GM12878 (cell line): ENCODE results near the gene AMOTL1. TPM values are rescaled to one million over a fixed set of nuclear protein-coding genes. Genes with fewer than 3 reads are reported as not detected.

Experiments
- ATAC-seq: fragments of 200-7000 bp; cut with Tn5 transposase; 3 replicates; pipeline ENCODE4 v1.9.1; 2020; ENCODE audit warnings: mild to moderate bottlenecking, moderate library complexity
- BruUV-seq: library from RNA; stranded (reverse); fragments of 400-500 nt; replicated peaks from 2 replicates; lab custom pipeline; 2021; lab: Mats Ljungman, UMichigan
- CTCF ChIA-PET: fragments of 300-600 bp; sonication (Branson Sonifier 250); formaldehyde crosslinking; extraction: SDS; loops from one replicate; lab custom pipeline; 2021; ENCODE audit warnings: inconsistent platforms; lab: Yijun Ruan, JAX
- POLR2A ChIA-PET: fragments of 350-600 bp; formaldehyde crosslinking; extraction: SDS; loops from one replicate; lab custom pipeline; 2021; ENCODE audit warnings: inconsistent platforms; lab: Charles Lee
- RAD21 ChIA-PET: fragments of 300-600 bp; sonication (Branson Sonifier 250); formaldehyde crosslinking; loops from one replicate; lab custom pipeline; 2023; ENCODE audit warnings: antibody characterized with exemption; ENCODE audit not compliant: unreplicated experiment; lab: Charles Lee
- SMC1A ChIA-PET: fragments of 300-600 bp; sonication (Branson Sonifier 250); formaldehyde crosslinking; loops from one replicate; lab custom pipeline; 2023; ENCODE audit not compliant: unreplicated experiment, uncharacterized antibody; lab: Charles Lee
- DNase-seq: peaks from one replicate; pipeline ENCODE4 v3.0.0-alpha.2; 2011; ENCODE audit warnings: low read depth, low spot score
- FAIRE-seq: peaks from 3 replicates; lab custom pipeline; 2011; peaks lifted over from hg19 to GRCh38; lab: Jason Lieb, UNC
- H2AFZ ChIP-seq: 2 replicates; pipeline ENCODE4 v1.6.0; 2011; ENCODE audit warnings: low read depth, low read length, control low read depth; ENCODE audit not compliant: control insufficient read depth
- H3K27ac ChIP-seq: 2 replicates; pipeline ENCODE4 v1.5.1; 2011; ENCODE audit warnings: control low read depth; ENCODE audit not compliant: control insufficient read depth, insufficient read depth
- H3K27me3 ChIP-seq, 2 experiments: replicated peaks in 1 of 2; 2 replicates each; pipeline versions ENCODE4 v1.6.0 to v1.6.1; 2011; ENCODE audit warnings: low read length in 1 of 2; ENCODE audit not compliant: control insufficient read depth in 2 of 2, insufficient read depth in 2 of 2
- H3K36me3 ChIP-seq, 2 experiments: 2 replicates each; pipeline ENCODE4 v1.5.1; 2011; ENCODE audit warnings: low read length in 1 of 2; ENCODE audit not compliant: control insufficient read depth in 2 of 2, insufficient read depth in 2 of 2
- H3K4me1 ChIP-seq: 2 replicates; pipeline ENCODE4 v1.6.1; 2011; ENCODE audit warnings: mild to moderate bottlenecking, low read length, moderate library complexity, mixed read lengths; ENCODE audit not compliant: control insufficient read depth, insufficient read depth
- H3K4me2 ChIP-seq: 2 replicates; pipeline ENCODE4 v1.6.0; 2011; ENCODE audit warnings: control low read depth; ENCODE audit not compliant: control insufficient read depth, insufficient read depth
- H3K4me3 ChIP-seq: fragments of 200-600 bp; sonication (generic); 2 replicates; pipeline ENCODE4 v1.5.1; 2016
- H3K79me2 ChIP-seq: 2 replicates; pipeline ENCODE4 v1.6.0; 2011; ENCODE audit warnings: low read length; ENCODE audit not compliant: control insufficient read depth, insufficient read depth
- H3K9ac ChIP-seq: 2 replicates; pipeline ENCODE4 v1.8.0; 2011; ENCODE audit warnings: low read length, control low read depth, mixed read lengths; ENCODE audit not compliant: control insufficient read depth, insufficient read depth
- H3K9me3 ChIP-seq: replicated peaks from 3 replicates; pipeline ENCODE4 v1.5.1; 2011; ENCODE audit warnings: mild to moderate bottlenecking, low read length; ENCODE audit not compliant: control insufficient read depth, insufficient read depth
- H4K20me1 ChIP-seq: 2 replicates; pipeline ENCODE4 v1.6.0; 2011; ENCODE audit not compliant: control insufficient read depth, insufficient read depth
- CBX5 ChIP-seq: sonication (generic); IDR thresholded peaks from 2 replicates; pipeline ENCODE4 v1.6.1; 2016; ENCODE audit warnings: low read depth, moderate library complexity, mild to moderate bottlenecking, inconsistent platforms
- CHD2 ChIP-seq: IDR thresholded peaks from 2 replicates; pipeline ENCODE4 v1.6.1; 2011; ENCODE audit warnings: low read depth, low read length, improper control_type of control experiment, borderline replicate concordance
- CREB1 ChIP-seq: IDR thresholded peaks from 2 replicates; pipeline ENCODE4 v1.6.1; 2012; ENCODE audit warnings: low read depth, mild to moderate bottlenecking, inconsistent platforms
- CREM ChIP-seq: IDR thresholded peaks from 2 replicates; pipeline ENCODE4 v1.6.1; 2014; ENCODE audit warnings: antibody characterized with exemption, low read depth
- EZH2 ChIP-seq: IDR thresholded peaks from 2 replicates; pipeline ENCODE4 v1.6.1; 2012; ENCODE audit warnings: low read depth, mild to moderate bottlenecking, control low read depth, inconsistent platforms, low read length, borderline replicate concordance; ENCODE audit not compliant: control insufficient read depth
- IKZF1 ChIP-seq: fragments of 450-650 bp; conservative IDR thresholded peaks from 2 replicates; pipeline ENCODE4 v1.6.1; 2017; ENCODE audit warnings: antibody characterized with exemption, mild to moderate bottlenecking
- MEF2B ChIP-seq: fragments of 450-650 bp; IDR thresholded peaks from 2 replicates; pipeline ENCODE4 v1.6.1; 2018; ENCODE audit warnings: mild to moderate bottlenecking, moderate library complexity; ENCODE audit not compliant: partially characterized antibody, poor library complexity, severe bottlenecking
- NFXL1 ChIP-seq: fragments of 450-650 bp; IDR thresholded peaks from 2 replicates; pipeline ENCODE4 v1.6.1; 2017; ENCODE audit warnings: antibody characterized with exemption, mild to moderate bottlenecking, borderline replicate concordance
- PAX5 ChIP-seq: IDR thresholded peaks from 2 replicates; pipeline ENCODE4 v1.6.1; 2011; ENCODE audit warnings: low read depth, low read length, borderline replicate concordance
- RUNX3 ChIP-seq: IDR thresholded peaks from 2 replicates; pipeline ENCODE4 v1.6.1; 2012; ENCODE audit warnings: low read length, inconsistent platforms
- TBL1XR1 ChIP-seq: IDR thresholded peaks from 2 replicates; pipeline ENCODE4 v1.6.1; 2012; ENCODE audit warnings: low read depth, low read length, improper control_type of control experiment
- ZSCAN29 ChIP-seq: fragments of 450-650 bp; IDR thresholded peaks from 2 replicates; pipeline ENCODE4 v1.6.1; 2017; ENCODE audit warnings: mild to moderate bottlenecking, moderate library complexity
- ZZZ3 ChIP-seq: IDR thresholded peaks from 2 replicates; pipeline ENCODE4 v1.6.1; 2011; ENCODE audit warnings: low read depth; ENCODE audit not compliant: control insufficient read depth, insufficient read length
- in situ Hi-C: fragments of 300-500 bp; cut with MboI; formaldehyde crosslinking; loops from 9 replicates; pipeline ENCODE4 v1.14.3; 2018; ENCODE audit warnings: mixed read lengths
- intact Hi-C: fragments of 100-400 bp; cut with micrococcal nuclease; formaldehyde crosslinking; loops from one replicate; pipeline ENCODE4 v1.14.2; 2022; ENCODE audit not compliant: unreplicated experiment
- polyA plus RNA-seq, 11 experiments: library from polyadenylated mRNA; depleted of rRNA in 4 of 11; unstranded in 6 of 11; stranded (reverse) in 5 of 11; fragments of >200 nt; fragmentation: Nextera tagmentation in 4 of 11; fragmentation: Illumina TruSeq in 1 of 11; extraction: Ambion mirVana in 4 of 11; extraction: Trizol in 1 of 11; gene quantifications; 1 replicate in 1 of 11; 2 replicates in 10 of 11; pipeline versions ENCODE4 v1.2.1 to v1.2.3, GENCODE V29; 2011 to 2016; ENCODE audit warnings: inconsistent platforms in 2 of 11, missing spikeins in 2 of 11, low read depth in 1 of 11
- total RNA-seq, 4 experiments: library from RNA; depleted of rRNA in 3 of 4; stranded (reverse); fragments of >200 nt in 3 of 4; fragmentation: Illumina TruSeq in 1 of 4; extraction: Trizol in 1 of 4; gene quantifications; 2 replicates each; pipeline versions ENCODE4 v1.2.1 to v1.2.3, GENCODE V29; 2013 to 2021
- TF ChIP-seq, protein P1 (sequence below): IDR thresholded peaks from 2 replicates; pipeline ENCODE4 v1.6.1; 2012; ENCODE audit warnings: mild to moderate bottlenecking, low read depth, low read length
- TF ChIP-seq, protein P2 (sequence below): fragments of 150-350 bp; IDR thresholded peaks from 2 replicates; pipeline ENCODE4 v1.6.1; 2016; ENCODE audit warnings: low read depth, low read length
- TF ChIP-seq, protein P3 (sequence below): fragments of 450-650 bp; IDR thresholded peaks from 2 replicates; pipeline ENCODE4 v1.6.1; 2014; ENCODE audit warnings: mild to moderate bottlenecking

AMOTL1 gene
- total and polyA plus RNA-seq, 10 of the 15 experiments (the other 5 are each of a cell fraction or from before 2014, with no cell fraction given) = under 0.01 to 0.41 (median 0.01) TPM; not detected in 7

DNA sequence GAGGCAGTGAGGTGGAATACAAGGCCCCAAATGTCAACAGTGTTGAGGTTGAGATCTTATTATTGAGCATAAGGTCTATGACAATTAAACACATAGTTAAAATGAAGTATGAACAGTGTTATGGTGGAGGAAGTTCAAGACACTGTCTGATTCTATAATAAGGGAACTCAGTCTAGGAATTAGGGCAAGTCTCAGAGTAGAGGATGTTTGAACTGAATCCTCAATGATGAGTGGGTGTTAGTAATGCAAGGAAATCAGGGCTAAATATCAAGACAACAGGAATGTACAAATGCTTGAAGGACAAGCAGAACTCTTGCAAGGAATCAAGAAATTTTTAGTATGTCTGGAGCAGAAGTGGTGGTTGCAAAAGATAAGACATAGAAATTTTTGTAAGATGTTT, 152.2 kb downstream of the AMOTL1 start:
- no peak for DNase-seq
- Histone ChIP-seq H3K36me3 (no peaks in the 10 kb centered on the region), H2AFZ (no peak overlapping the region), H3K4me3 (no peak overlapping the region), H3K79me2 (no peaks in the 10 kb centered on the region), H4K20me1 (no peaks in the 10 kb centered on the region), H3K9ac (no peak overlapping the region), H3K27me3 (no peaks in the 10 kb centered on the region; a peak in 1 of 4 replicates), H3K9me3 (no peaks in the 10 kb centered on the region; the same call in 2 of the 3 replicates), H3K27ac (no peak overlapping the region), H3K4me1 (no peaks in the 10 kb centered on the region), H3K4me2 (no peak overlapping the region)
- ChIA-PET RAD21 (no interaction called here), SMC1A (no interaction called here), POLR2A (no interaction called here)
- intact Hi-C loops = no loop called here
- no TSS peak for BruUV-seq
- no peak for ATAC-seq
- in situ Hi-C loops = no loop called here
- TF ChIP-seq PAX5 (no peak), NFXL1 (no peak), CBX5 (no peak), IKZF1 (no peak), CHD2 (no peak), RUNX3 (no peak), EZH2 (no peak), ZZZ3 (no peak), CREM (no peak), TBL1XR1 (no peak), CREB1 (no peak), ZSCAN29 (no peak), MEF2B (no peak)
- TF ChIP-seq, protein P1, sequence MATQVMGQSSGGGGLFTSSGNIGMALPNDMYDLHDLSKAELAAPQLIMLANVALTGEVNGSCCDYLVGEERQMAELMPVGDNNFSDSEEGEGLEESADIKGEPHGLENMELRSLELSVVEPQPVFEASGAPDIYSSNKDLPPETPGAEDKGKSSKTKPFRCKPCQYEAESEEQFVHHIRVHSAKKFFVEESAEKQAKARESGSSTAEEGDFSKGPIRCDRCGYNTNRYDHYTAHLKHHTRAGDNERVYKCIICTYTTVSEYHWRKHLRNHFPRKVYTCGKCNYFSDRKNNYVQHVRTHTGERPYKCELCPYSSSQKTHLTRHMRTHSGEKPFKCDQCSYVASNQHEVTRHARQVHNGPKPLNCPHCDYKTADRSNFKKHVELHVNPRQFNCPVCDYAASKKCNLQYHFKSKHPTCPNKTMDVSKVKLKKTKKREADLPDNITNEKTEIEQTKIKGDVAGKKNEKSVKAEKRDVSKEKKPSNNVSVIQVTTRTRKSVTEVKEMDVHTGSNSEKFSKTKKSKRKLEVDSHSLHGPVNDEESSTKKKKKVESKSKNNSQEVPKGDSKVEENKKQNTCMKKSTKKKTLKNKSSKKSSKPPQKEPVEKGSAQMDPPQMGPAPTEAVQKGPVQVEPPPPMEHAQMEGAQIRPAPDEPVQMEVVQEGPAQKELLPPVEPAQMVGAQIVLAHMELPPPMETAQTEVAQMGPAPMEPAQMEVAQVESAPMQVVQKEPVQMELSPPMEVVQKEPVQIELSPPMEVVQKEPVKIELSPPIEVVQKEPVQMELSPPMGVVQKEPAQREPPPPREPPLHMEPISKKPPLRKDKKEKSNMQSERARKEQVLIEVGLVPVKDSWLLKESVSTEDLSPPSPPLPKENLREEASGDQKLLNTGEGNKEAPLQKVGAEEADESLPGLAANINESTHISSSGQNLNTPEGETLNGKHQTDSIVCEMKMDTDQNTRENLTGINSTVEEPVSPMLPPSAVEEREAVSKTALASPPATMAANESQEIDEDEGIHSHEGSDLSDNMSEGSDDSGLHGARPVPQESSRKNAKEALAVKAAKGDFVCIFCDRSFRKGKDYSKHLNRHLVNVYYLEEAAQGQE = no peak
- TF ChIP-seq, protein P2, sequence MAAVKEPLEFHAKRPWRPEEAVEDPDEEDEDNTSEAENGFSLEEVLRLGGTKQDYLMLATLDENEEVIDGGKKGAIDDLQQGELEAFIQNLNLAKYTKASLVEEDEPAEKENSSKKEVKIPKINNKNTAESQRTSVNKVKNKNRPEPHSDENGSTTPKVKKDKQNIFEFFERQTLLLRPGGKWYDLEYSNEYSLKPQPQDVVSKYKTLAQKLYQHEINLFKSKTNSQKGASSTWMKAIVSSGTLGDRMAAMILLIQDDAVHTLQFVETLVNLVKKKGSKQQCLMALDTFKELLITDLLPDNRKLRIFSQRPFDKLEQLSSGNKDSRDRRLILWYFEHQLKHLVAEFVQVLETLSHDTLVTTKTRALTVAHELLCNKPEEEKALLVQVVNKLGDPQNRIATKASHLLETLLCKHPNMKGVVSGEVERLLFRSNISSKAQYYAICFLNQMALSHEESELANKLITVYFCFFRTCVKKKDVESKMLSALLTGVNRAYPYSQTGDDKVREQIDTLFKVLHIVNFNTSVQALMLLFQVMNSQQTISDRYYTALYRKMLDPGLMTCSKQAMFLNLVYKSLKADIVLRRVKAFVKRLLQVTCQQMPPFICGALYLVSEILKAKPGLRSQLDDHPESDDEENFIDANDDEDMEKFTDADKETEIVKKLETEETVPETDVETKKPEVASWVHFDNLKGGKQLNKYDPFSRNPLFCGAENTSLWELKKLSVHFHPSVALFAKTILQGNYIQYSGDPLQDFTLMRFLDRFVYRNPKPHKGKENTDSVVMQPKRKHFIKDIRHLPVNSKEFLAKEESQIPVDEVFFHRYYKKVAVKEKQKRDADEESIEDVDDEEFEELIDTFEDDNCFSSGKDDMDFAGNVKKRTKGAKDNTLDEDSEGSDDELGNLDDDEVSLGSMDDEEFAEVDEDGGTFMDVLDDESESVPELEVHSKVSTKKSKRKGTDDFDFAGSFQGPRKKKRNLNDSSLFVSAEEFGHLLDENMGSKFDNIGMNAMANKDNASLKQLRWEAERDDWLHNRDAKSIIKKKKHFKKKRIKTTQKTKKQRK = no peak
- TF ChIP-seq, protein P3, sequence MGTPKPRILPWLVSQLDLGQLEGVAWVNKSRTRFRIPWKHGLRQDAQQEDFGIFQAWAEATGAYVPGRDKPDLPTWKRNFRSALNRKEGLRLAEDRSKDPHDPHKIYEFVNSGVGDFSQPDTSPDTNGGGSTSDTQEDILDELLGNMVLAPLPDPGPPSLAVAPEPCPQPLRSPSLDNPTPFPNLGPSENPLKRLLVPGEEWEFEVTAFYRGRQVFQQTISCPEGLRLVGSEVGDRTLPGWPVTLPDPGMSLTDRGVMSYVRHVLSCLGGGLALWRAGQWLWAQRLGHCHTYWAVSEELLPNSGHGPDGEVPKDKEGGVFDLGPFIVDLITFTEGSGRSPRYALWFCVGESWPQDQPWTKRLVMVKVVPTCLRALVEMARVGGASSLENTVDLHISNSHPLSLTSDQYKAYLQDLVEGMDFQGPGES = no peak
- TF ChIP-seq, all 136 proteins: peak for 0
- CTCF ChIA-PET = no interaction called here
- no peak for FAIRE-seq
